ENCODE measurements around the gene NNAT.

DNA sequence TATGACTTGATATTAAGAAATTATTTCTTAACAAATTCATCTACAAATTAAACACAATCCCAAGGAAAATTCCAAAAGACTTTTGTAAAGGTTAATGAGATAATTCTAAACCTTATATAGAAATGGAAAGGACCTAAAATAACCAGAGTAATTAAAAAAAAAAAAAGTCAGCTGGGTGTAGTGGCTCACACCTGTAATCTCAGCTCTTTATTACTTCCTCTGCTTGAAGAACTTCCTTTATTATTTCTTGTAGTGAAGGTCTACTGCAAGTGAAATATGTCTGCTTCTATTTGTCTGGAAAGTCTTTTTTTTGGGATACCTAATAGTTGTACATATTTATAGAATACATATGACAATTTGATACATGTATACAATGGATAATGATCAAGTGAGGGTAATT, 26.9 kb downstream of the NNAT start:
- TF ChIP-seq, protein P1, sequence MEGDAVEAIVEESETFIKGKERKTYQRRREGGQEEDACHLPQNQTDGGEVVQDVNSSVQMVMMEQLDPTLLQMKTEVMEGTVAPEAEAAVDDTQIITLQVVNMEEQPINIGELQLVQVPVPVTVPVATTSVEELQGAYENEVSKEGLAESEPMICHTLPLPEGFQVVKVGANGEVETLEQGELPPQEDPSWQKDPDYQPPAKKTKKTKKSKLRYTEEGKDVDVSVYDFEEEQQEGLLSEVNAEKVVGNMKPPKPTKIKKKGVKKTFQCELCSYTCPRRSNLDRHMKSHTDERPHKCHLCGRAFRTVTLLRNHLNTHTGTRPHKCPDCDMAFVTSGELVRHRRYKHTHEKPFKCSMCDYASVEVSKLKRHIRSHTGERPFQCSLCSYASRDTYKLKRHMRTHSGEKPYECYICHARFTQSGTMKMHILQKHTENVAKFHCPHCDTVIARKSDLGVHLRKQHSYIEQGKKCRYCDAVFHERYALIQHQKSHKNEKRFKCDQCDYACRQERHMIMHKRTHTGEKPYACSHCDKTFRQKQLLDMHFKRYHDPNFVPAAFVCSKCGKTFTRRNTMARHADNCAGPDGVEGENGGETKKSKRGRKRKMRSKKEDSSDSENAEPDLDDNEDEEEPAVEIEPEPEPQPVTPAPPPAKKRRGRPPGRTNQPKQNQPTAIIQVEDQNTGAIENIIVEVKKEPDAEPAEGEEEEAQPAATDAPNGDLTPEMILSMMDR (conservative IDR thresholded peaks at IDR 0.05): no peak
- no peak for TF ChIP-seq EZH2 (IDR thresholded peaks at IDR 0.05; ENCODE audit: low read depth)

Data from PC-9 (cell line).